GM23338 (cell line): ENCODE data around the gene SAMD4A. TPM values are rescaled to one million over a fixed set of nuclear protein-coding genes. Genes with fewer than 3 reads are reported as not detected.
A peak's percentile ranks its signal among the peaks of the same experiment; 100 is the strongest.

Experiments used
- ATAC-seq: fragments of 200-7000 bp; cut with Tn5 transposase; 3 replicates; pipeline ENCODE4 v1.9.1; 2020
- DNase-seq: peaks from one replicate; pipeline ENCODE4 v3.0.0-alpha.2; 2015; ENCODE audit warnings: low spot score
- H2AFZ ChIP-seq: fragments of 200-600 bp; sonication (generic); 2 replicates; pipeline ENCODE4 v1.8.0; 2016; ENCODE audit warnings: antibody characterized with exemption, mild to moderate bottlenecking, moderate library complexity
- H3F3A ChIP-seq: fragments of 200-600 bp; sonication (generic); replicated peaks from 2 replicates; pipeline ENCODE4 v1.8.0; 2017; ENCODE audit warnings: antibody characterized with exemption, mixed run types, low read depth
- H3K27ac ChIP-seq: fragments of 200-600 bp; sonication (generic); 2 replicates; pipeline ENCODE4 v1.6.1; 2016; ENCODE audit warnings: low read depth
- H3K27me3 ChIP-seq: fragments of 200-600 bp; sonication (generic); 2 replicates; pipeline ENCODE4 v1.8.0; 2016; ENCODE audit warnings: mild to moderate bottlenecking, mixed run types, moderate library complexity; ENCODE audit not compliant: insufficient read depth
- H3K36me3 ChIP-seq: fragments of 200-600 bp; sonication (generic); 2 replicates; pipeline ENCODE4 v1.8.0; 2016; ENCODE audit warnings: mild to moderate bottlenecking; ENCODE audit not compliant: insufficient read depth
- H3K4me1 ChIP-seq: fragments of 200-600 bp; sonication (generic); 2 replicates; pipeline ENCODE4 v1.8.0; 2016; ENCODE audit warnings: mild to moderate bottlenecking, moderate library complexity; ENCODE audit not compliant: insufficient read depth
- H3K4me2 ChIP-seq: fragments of 200-600 bp; sonication (generic); 2 replicates; pipeline ENCODE4 v1.7.1; 2017; ENCODE audit warnings: mixed run types
- H3K4me3 ChIP-seq: fragments of 200-600 bp; sonication (generic); 2 replicates; pipeline ENCODE4 v1.6.1; 2016; ENCODE audit warnings: mixed run types
- H3K79me2 ChIP-seq: fragments of 200-600 bp; sonication (generic); replicated peaks from 2 replicates; pipeline ENCODE4 v1.8.0; 2017; ENCODE audit warnings: mild to moderate bottlenecking; ENCODE audit not compliant: insufficient read depth
- H3K9me2 ChIP-seq: fragments of 200-600 bp; sonication (generic); 2 replicates; pipeline ENCODE4 v1.8.0; 2017; ENCODE audit not compliant: insufficient read depth
- H4K20me1 ChIP-seq: fragments of 200-600 bp; sonication (generic); replicated peaks from 2 replicates; pipeline ENCODE4 v1.8.0; 2017; ENCODE audit warnings: mild to moderate bottlenecking; ENCODE audit not compliant: insufficient read depth
- H3K27ac Mint-ChIP-seq: 2 replicates; pipeline ENCODE4 v1.8.0; 2020; ENCODE audit warnings: inconsistent platforms, mild to moderate bottlenecking, moderate library complexity, mixed read lengths
- H3K27me3 Mint-ChIP-seq: 3 replicates; pipeline ENCODE4 v1.8.0; 2022; ENCODE audit warnings: low read depth, mild to moderate bottlenecking, moderate library complexity, mixed read lengths, inconsistent platforms; ENCODE audit not compliant: insufficient read depth, poor library complexity
- H3K36me3 Mint-ChIP-seq: 3 replicates; pipeline ENCODE4 v1.8.0; 2021; ENCODE audit warnings: low read depth, mild to moderate bottlenecking, inconsistent platforms, moderate library complexity, mixed read lengths
- H3K4me1 Mint-ChIP-seq: 3 replicates; pipeline ENCODE4 v1.8.0; 2020; ENCODE audit warnings: mild to moderate bottlenecking, inconsistent platforms, mixed read lengths
- H3K4me3 Mint-ChIP-seq: 3 replicates; pipeline ENCODE4 v1.8.0; 2021; ENCODE audit warnings: moderate library complexity, mild to moderate bottlenecking, inconsistent platforms, mixed read lengths
- H3K9me3 Mint-ChIP-seq: 3 replicates; pipeline ENCODE4 v1.8.0; 2020; ENCODE audit warnings: moderate library complexity, mild to moderate bottlenecking, inconsistent platforms, mixed read lengths
- CREB1 ChIP-seq: fragments of 250-450 bp; sonication (Bioruptor Pico); IDR thresholded peaks from 2 replicates; pipeline ENCODE4 v1.5.0; 2020; ENCODE audit warnings: low read depth, mild to moderate bottlenecking, moderate library complexity
- EZH2 ChIP-seq: fragments of 200-600 bp; sonication (generic); IDR thresholded peaks from one replicate; pipeline ENCODE4 v1.8.0; 2017; ENCODE audit warnings: antibody characterized with exemption, mild to moderate bottlenecking, low read depth; ENCODE audit not compliant: unreplicated experiment
- EZH2phosphoT487 ChIP-seq: fragments of 200-600 bp; sonication (generic); IDR thresholded peaks from one replicate; pipeline ENCODE4 v1.8.1; 2018; ENCODE audit warnings: antibody characterized with exemption; ENCODE audit not compliant: unreplicated experiment
- JUNB ChIP-seq: IDR thresholded peaks from one replicate; pipeline ENCODE4 v1.6.1; 2016; ENCODE audit warnings: antibody characterized with exemption; ENCODE audit not compliant: unreplicated experiment
- NANOG ChIP-seq: IDR thresholded peaks from 2 replicates; pipeline ENCODE4 v1.6.1; 2016; ENCODE audit warnings: antibody characterized with exemption, borderline replicate concordance
- POLR2AphosphoS5 ChIP-seq: IDR thresholded peaks from 2 replicates; pipeline ENCODE4 v1.6.1; 2016; ENCODE audit warnings: antibody characterized with exemption, low read depth
- ZNF331 ChIP-seq: fragments of 250-450 bp; sonication (Bioruptor Pico); IDR thresholded peaks from 2 replicates; pipeline ENCODE4 v1.5.0; 2020; ENCODE audit warnings: low read depth, mild to moderate bottlenecking, moderate library complexity
- ZNF462 ChIP-seq: fragments of 250-450 bp; sonication (Bioruptor Pico); IDR thresholded peaks from 2 replicates; pipeline ENCODE4 v1.5.0; 2020; ENCODE audit warnings: mild to moderate bottlenecking, moderate library complexity
- polyA plus RNA-seq: library from polyadenylated mRNA; unstranded; fragments of >200 nt; fragmentation: Nextera tagmentation; extraction: Ambion mirVana; gene quantifications from 2 replicates; pipeline ENCODE4 v1.2.1, GENCODE V29; 2016
- total RNA-seq: library from RNA; depleted of rRNA; stranded (reverse); fragments of >200 nt; shearing (Covaris generic); gene quantifications from 2 replicates; pipeline ENCODE4 v1.2.3, GENCODE V29; 2014

Gene SAMD4A
- total and polyA plus RNA-seq, 2 experiments from 2014 or later: 1.6 to 6.9 TPM

GRCh38 chr14:54567639-54568561, 972 bp downstream of the SAMD4A start (continued):
- TF ChIP-seq ZNF462 (no peak), CREB1 (no peak), EZH2 (no peak), POLR2AphosphoS5 (no peak), JUNB (no peak), NANOG (no peak), ZNF331 (CRISPR knock-in tag) (no peak)

GRCh38 chr14:54568821-54569595, 2.1 kb downstream of the SAMD4A start:
- H3K9me3 Mint-ChIP-seq: no peaks in the 10 kb centered on the region; the same call in 2 of the 3 replicates
- H3K4me1 Mint-ChIP-seq: peaks cover 17% of the 10 kb centered on the region; the same call in 2 of the 3 replicates
- peak overlapping the region; percentile 55 for H3K4me3 Mint-ChIP-seq
- H3K36me3 ChIP-seq: no peaks in the 10 kb centered on the region
- H4K20me1 ChIP-seq: no peaks in the 10 kb centered on the region
- no peak overlapping the region for H3K27ac Mint-ChIP-seq
- no peaks in the 10 kb centered on the region for H3F3A ChIP-seq
- H3K27ac ChIP-seq: no peak overlapping the region
- H3K36me3 Mint-ChIP-seq: peaks cover 8% of the 10 kb centered on the region; the same call in 2 of the 3 replicates
- H3K4me2 ChIP-seq: peak overlapping the region; percentile 85
- peaks cover 43% of the 10 kb centered on the region for H3K27me3 ChIP-seq
- TF ChIP-seq JUNB (no peak), EZH2phosphoT487 (no peak), NANOG (no peak), EZH2 (no peak)
- H2AFZ ChIP-seq: no peak overlapping the region
- peaks cover 33% of the 10 kb centered on the region for H3K27me3 Mint-ChIP-seq
- DNase-seq (no peak), ATAC-seq (no peak)
- H3K79me2 ChIP-seq: peaks cover 11% of the 10 kb centered on the region
- H3K9me2 ChIP-seq: no peaks in the 10 kb centered on the region
- peaks cover 27% of the 10 kb centered on the region for H3K4me1 ChIP-seq
- peak overlapping the region; percentile 29 for H3K4me3 ChIP-seq
